Adrenal gland (tissue), 5 donors: ENCODE data around the gene KLHL22.

ENCODE experiments used
- CTCF ChIP-seq, 6 experiments: fragments of 450-650 bp in 4 of 6; fragments of 200-600 bp in 2 of 6; sonication (generic) in 1 of 6; IDR thresholded peaks; 1 replicate in 5 of 6; 2 replicates in 1 of 6; pipeline versions ENCODE4 v1.5.1 to v1.8.0; 2016 to 2021; ENCODE audit warnings: antibody characterized with exemption in 6 of 6, mild to moderate bottlenecking in 2 of 6, moderate library complexity in 1 of 6
- POLR2A ChIP-seq, 2 donors: fragments of 450-650 bp; IDR thresholded peaks; one replicate each; pipeline ENCODE4 v1.6.1; 2017; ENCODE audit warnings: antibody characterized with exemption in 2 of 2, mild to moderate bottlenecking in 2 of 2, moderate library complexity in 1 of 2
- donor health status: DM: no; HTN: no; CAD: no.

GRCh38 chr22:20526628-20527355 is 31.2 kb upstream of the KLHL22 start:
- TF ChIP-seq CTCF (IDR thresholded peaks at IDR 0.05), result no peak
- no peak for TF ChIP-seq POLR2A (IDR thresholded peaks at IDR 0.05)
